K562 (cell line): ENCODE data around the gene TBC1D2B. TPM values are rescaled to one million over a fixed set of nuclear protein-coding genes. Genes with fewer than 3 reads are reported as not detected.

ENCODE experiments used
- ATAC-seq: fragments of 200-7000 bp; cut with Tn5 transposase; 3 replicates; pipeline ENCODE4 v1.9.1; 2020; ENCODE audit warnings: moderate library complexity
- BruUV-seq: library from RNA; stranded (reverse); fragments of 400-500 nt; replicated peaks from 2 replicates; lab custom pipeline; 2021; lab: Mats Ljungman, UMichigan
- CTCF ChIA-PET: fragments of 300-600 bp; formaldehyde crosslinking; extraction: SDS; loops from one replicate; lab custom pipeline; 2021; ENCODE audit warnings: low intra/inter-chr PET ratio; lab: Yijun Ruan, JAX
- POLR2A ChIA-PET: fragments of 300-600, 350-650 bp; sonication (Branson Sonifier 250); formaldehyde crosslinking; extraction: SDS; loops from one replicate; lab custom pipeline; 2021; ENCODE audit warnings: antibody characterized with exemption, inconsistent platforms; lab: Yijun Ruan, JAX
- DNase-seq, 4 experiments: peaks; one replicate each; pipeline versions ENCODE4 v3.0.0 to v3.0.0-alpha.2; 2011 to 2018; ENCODE audit warnings: low spot score in 3 of 4, mixed read lengths in 3 of 4; ENCODE audit errors: extremely low read depth in 1 of 4
- FAIRE-seq: peaks from 2 replicates; lab custom pipeline; 2011; peaks lifted over from hg19 to GRCh38; lab: Jason Lieb, UNC
- H2AFZ ChIP-seq: 2 replicates; pipeline ENCODE4 v1.6.0; 2011; ENCODE audit warnings: low read depth, low read length, control low read depth, inconsistent platforms
- H3K27ac ChIP-seq: fragments of 200-600 bp; 3 replicates; pipeline ENCODE4 v1.8.0; 2011; ENCODE audit warnings: low read depth, mild to moderate bottlenecking, control low read depth, inconsistent platforms, low read length, moderate library complexity, mixed read lengths; ENCODE audit errors: extremely low read depth
- H3K27me3 ChIP-seq, 2 experiments: fragments of 300-600 bp in 1 of 2; 2 replicates in 1 of 2; 3 replicates in 1 of 2; pipeline versions ENCODE4 v1.6.0 to v1.8.0; 2011; ENCODE audit warnings: inconsistent platforms in 2 of 2, low read length in 2 of 2, mild to moderate bottlenecking in 1 of 2, mixed read lengths in 1 of 2, moderate library complexity in 1 of 2; ENCODE audit not compliant: control insufficient read depth in 2 of 2, insufficient read depth in 2 of 2
- H3K36me3 ChIP-seq: fragments of 300-600 bp; 3 replicates; pipeline ENCODE4 v1.8.0; 2011; ENCODE audit warnings: mild to moderate bottlenecking, low read length, inconsistent platforms; ENCODE audit not compliant: control insufficient read depth, insufficient read depth
- H3K4me1 ChIP-seq, 2 experiments: fragments of 200-600 bp in 1 of 2; replicated peaks in 1 of 2; 2 replicates in 1 of 2; 3 replicates in 1 of 2; pipeline versions ENCODE4 v1.5.1 to v1.8.0; 2011; ENCODE audit warnings: inconsistent platforms in 2 of 2, low read length in 2 of 2, mild to moderate bottlenecking in 1 of 2, mixed read lengths in 1 of 2, moderate library complexity in 1 of 2; ENCODE audit not compliant: control insufficient read depth in 2 of 2, insufficient read depth in 2 of 2
- H3K4me2 ChIP-seq: 2 replicates; pipeline ENCODE4 v1.6.1; 2011; ENCODE audit warnings: low read length, control low read depth, inconsistent platforms, mixed read lengths; ENCODE audit not compliant: insufficient read depth
- H3K4me3 ChIP-seq: fragments of 200-600 bp; sonication (generic), shearing (Covaris generic); 2 replicates; pipeline ENCODE4 v1.5.1; 2016; ENCODE audit warnings: control low read depth, inconsistent platforms
- H3K79me2 ChIP-seq: fragments of 200-600 bp; 3 replicates; pipeline ENCODE4 v1.8.0; 2011; ENCODE audit warnings: low read length, inconsistent platforms; ENCODE audit not compliant: control insufficient read depth, insufficient read depth
- H3K9ac ChIP-seq, 2 experiments: 2 replicates each; pipeline versions ENCODE4 v1.6.0 to v1.6.1; 2011; ENCODE audit warnings: low read depth in 2 of 2, low read length in 2 of 2, control low read depth in 1 of 2, inconsistent platforms in 1 of 2, mild to moderate bottlenecking in 1 of 2, mixed read lengths in 1 of 2; ENCODE audit not compliant: insufficient read depth in 1 of 2
- H3K9me1 ChIP-seq: one replicate; pipeline ENCODE4 v1.6.0; 2011; ENCODE audit warnings: inconsistent platforms, mild to moderate bottlenecking, low read length, moderate library complexity; ENCODE audit not compliant: control insufficient read depth, insufficient read depth
- H3K9me3 ChIP-seq: replicated peaks from 2 replicates; pipeline ENCODE4 v1.5.1; 2011; ENCODE audit warnings: low read depth, low read length, inconsistent platforms; ENCODE audit not compliant: control insufficient read depth, insufficient read depth
- H4K20me1 ChIP-seq: replicated peaks from 2 replicates; pipeline ENCODE4 v1.6.1; 2011; ENCODE audit warnings: low read length, inconsistent platforms, mixed read lengths; ENCODE audit not compliant: control insufficient read depth, insufficient read depth
- ADNP ChIP-seq: fragments of 200-800 bp; sonication (Bioruptor generic); IDR thresholded peaks from 2 replicates; pipeline ENCODE4 v1.6.1; 2016; ENCODE audit warnings: missing genetic modification characterization, missing compliant biosample characterization
- HOMEZ ChIP-seq: fragments of 250-450 bp; sonication (Bioruptor Pico); IDR thresholded peaks from 2 replicates; pipeline ENCODE4 v1.4.0; 2020; ENCODE audit warnings: mild to moderate bottlenecking, moderate library complexity
- MED1 ChIP-seq: sonication (generic); formaldehyde crosslinking; IDR thresholded peaks from 2 replicates; pipeline ENCODE4 v1.8.1; 2023; ENCODE audit warnings: missing genetic modification reagents, borderline replicate concordance
- NCOR1 ChIP-seq: fragments of 450-650 bp; IDR thresholded peaks from 2 replicates; pipeline ENCODE4 v1.6.1; 2016; ENCODE audit warnings: mild to moderate bottlenecking, moderate library complexity
- NFIX ChIP-seq: fragments of 250-450 bp; sonication (Bioruptor Pico); IDR thresholded peaks from 2 replicates; pipeline ENCODE4 v1.4.0; 2020; ENCODE audit warnings: low read depth, mild to moderate bottlenecking, moderate library complexity
- NR1H2 ChIP-seq: sonication (generic); formaldehyde crosslinking; IDR thresholded peaks from 2 replicates; pipeline ENCODE4 v1.4.0; 2020; ENCODE audit warnings: mild to moderate bottlenecking, missing genetic modification reagents
- POLR3G ChIP-seq: IDR thresholded peaks from 2 replicates; pipeline ENCODE4 v1.6.1; 2011; ENCODE audit not compliant: insufficient read length, insufficient replicate concordance; ENCODE audit errors: extremely low read depth
- RBBP5 ChIP-seq: fragments of 200-600 bp; sonication (generic); IDR thresholded peaks from 2 replicates; pipeline ENCODE4 v1.6.1; 2012; ENCODE audit warnings: borderline replicate concordance, mild to moderate bottlenecking, low read length, control low read depth, inconsistent platforms; ENCODE audit not compliant: insufficient read depth, poor library complexity, severe bottlenecking
- USF2 ChIP-seq: sonication (generic); formaldehyde crosslinking; IDR thresholded peaks from 2 replicates; pipeline ENCODE4 v1.5.0; 2020; ENCODE audit warnings: missing genetic modification reagents
- ZBTB12 ChIP-seq: fragments of 250-450 bp; sonication (Bioruptor Pico); IDR thresholded peaks from 2 replicates; pipeline ENCODE4 v1.4.0; 2020
- ZC3H11A ChIP-seq: IDR thresholded peaks from 2 replicates; pipeline ENCODE4 v1.6.1; 2012; ENCODE audit warnings: low read depth, low read length, improper control_type of control experiment
- ZNF146 ChIP-seq: IDR thresholded peaks from one replicate; pipeline ENCODE4 v1.6.1; 2018; ENCODE audit warnings: missing compliant biosample characterization; ENCODE audit not compliant: unreplicated experiment
- ZNF79 ChIP-seq: fragments of 250-450 bp; sonication (Bioruptor Pico); IDR thresholded peaks from 2 replicates; pipeline ENCODE4 v1.4.0; 2020; ENCODE audit warnings: low read depth, mild to moderate bottlenecking, moderate library complexity
- WGBS: fragments of 100-300 bp; shearing (Covaris generic); methylation state at CpG from one replicate; pipeline ENCODE4 v1.1.6; 2016; ENCODE audit warnings: low coverage, mixed read lengths; ENCODE audit not compliant: insufficient coverage; ENCODE audit errors: missing lambda C conversion rate; 5-methylcytosine and 5-hydroxymethylcytosine counted together
- in situ Hi-C: fragments of 300-500 bp; cut with MboI; formaldehyde crosslinking; loops from 4 replicates; pipeline ENCODE4 v1.15.0; 2018; ENCODE audit warnings: inconsistent platforms, mixed read lengths
- intact Hi-C: fragments of 100-400 bp; cut with micrococcal nuclease; formaldehyde crosslinking; loops from 2 replicates; pipeline ENCODE4 v1.14.2; 2022
- polyA plus RNA-seq, 8 experiments: library from polyadenylated mRNA; depleted of rRNA in 4 of 8; stranded (reverse) in 5 of 8; unstranded in 3 of 8; fragments of >200 nt; fragmentation: Nextera tagmentation in 2 of 8; fragmentation: Illumina TruSeq in 1 of 8; extraction: Ambion mirVana in 2 of 8; extraction: Trizol in 1 of 8; gene quantifications; 2 replicates each; pipeline versions ENCODE4 v1.2.1 to v1.2.3, GENCODE V29; 2011 to 2014; ENCODE audit warnings: inconsistent platforms in 1 of 8, missing spikeins in 1 of 8
- total RNA-seq, 7 experiments: library from RNA; depleted of rRNA in 6 of 7; stranded (reverse); fragments of >200 nt in 6 of 7; fragmentation: Illumina TruSeq in 2 of 7; extraction: Trizol in 2 of 7; gene quantifications; 2 replicates each; pipeline versions ENCODE4 v1.2.1 to v1.2.3, GENCODE V29; 2011 to 2021; ENCODE audit warnings: low replicate concordance in 1 of 7

TBC1D2B gene
- total and polyA plus RNA-seq, 9 of the 15 experiments (the other 6 are each of a cell fraction or from before 2014, with no cell fraction given) = 0.15 to 16.3 (median 8.9) TPM

- no peak for TF ChIP-seq MED1
- TF ChIP-seq USF2 (CRISPR knock-in tag) = no peak
- no peak for TF ChIP-seq ZBTB12 (CRISPR knock-in tag)
- no peak for TF ChIP-seq NCOR1
- no peak for TF ChIP-seq NR1H2 (CRISPR knock-in tag)
- TF ChIP-seq ZC3H11A = no peak
- TF ChIP-seq ZNF146 (CRISPR knock-in tag) = no peak
- TF ChIP-seq HOMEZ (CRISPR knock-in tag) = no peak
- no peak for TF ChIP-seq RBBP5
- TF ChIP-seq NFIX (CRISPR knock-in tag) = no peak
- TF ChIP-seq POLR3G = no peak
- TF ChIP-seq ZNF79 (CRISPR knock-in tag) = no peak
- no peak for TF ChIP-seq ADNP (tag)
- TF ChIP-seq, all 486 proteins: peak for 0
- H3K27ac ChIP-seq = no peak overlapping the region
- no peak overlapping the region for H3K9ac ChIP-seq
- no peaks in the 10 kb centered on the region for H3K27me3 ChIP-seq
- 64% methylated on average over 5 of the region's 7 CpGs for WGBS
- BruUV-seq = no TSS peak
- H3K36me3 ChIP-seq = peaks cover 9% of the 10 kb centered on the region; the same call in 2 of the 3 replicates
- ChIA-PET POLR2A (interaction anchor here (0.6 to 1.0 kb wide), 3 partner anchors 8 to 59 kb away, joined by 3 read pairs; no protein-coding TSS in a partner anchor), CTCF (no interaction called here)
- H3K4me1 ChIP-seq = no peaks in the 10 kb centered on the region
- no peak for DNase-seq
- H3K79me2 ChIP-seq = no peaks in the 10 kb centered on the region
- no peak for FAIRE-seq
- peaks cover 5% of the 10 kb centered on the region; the same call in 1 of the 2 replicates for H4K20me1 ChIP-seq
- intact Hi-C loops (no loop called here), in situ Hi-C loops (no loop called here)
- H3K9me1 ChIP-seq = no peaks in the 10 kb centered on the region
- no peak overlapping the region for H2AFZ ChIP-seq
- no peak overlapping the region for H3K4me2 ChIP-seq
- ATAC-seq = no peak
- no peaks in the 10 kb centered on the region for H3K9me3 ChIP-seq
- no peak overlapping the region for H3K4me3 ChIP-seq
These were observed 27.6 kb downstream of the TBC1D2B start for GRCh38 chr15:78049691-78050440.
